DMS114 treated with DMSO at 0.1 percent for 48 hours (cell line): Measurements from ENCODE around the gene PLEKHM3.
"Not testable (repeated sequence)": the region's sequence is repeated elsewhere in the genome, so short reads cannot be mapped to it uniquely, and the experiment has no call there.

Experiments used
- DNase-seq: peaks from one replicate; lab custom pipeline; 2025; ENCODE audit not compliant: unreplicated experiment; lab: John Stamatoyannopoulos, UW

Gene PLEKHM3

DNA sequence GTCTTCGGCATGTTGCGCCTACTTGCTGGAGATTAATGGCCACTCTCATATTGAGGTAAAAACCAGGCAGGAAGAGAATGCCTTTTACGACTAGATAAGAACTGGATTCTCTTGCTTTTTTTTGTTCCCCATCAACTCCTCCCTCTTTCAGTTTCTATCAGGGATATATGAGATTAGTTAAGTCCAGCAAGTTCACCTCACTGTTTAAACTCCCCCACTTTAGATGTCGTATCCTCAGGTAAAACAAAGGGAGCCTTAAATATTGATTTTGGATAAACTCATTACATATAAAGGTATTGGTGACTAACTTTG is 98.4 kb downstream of the PLEKHM3 start:
- DNase-seq, result no peak

DNA sequence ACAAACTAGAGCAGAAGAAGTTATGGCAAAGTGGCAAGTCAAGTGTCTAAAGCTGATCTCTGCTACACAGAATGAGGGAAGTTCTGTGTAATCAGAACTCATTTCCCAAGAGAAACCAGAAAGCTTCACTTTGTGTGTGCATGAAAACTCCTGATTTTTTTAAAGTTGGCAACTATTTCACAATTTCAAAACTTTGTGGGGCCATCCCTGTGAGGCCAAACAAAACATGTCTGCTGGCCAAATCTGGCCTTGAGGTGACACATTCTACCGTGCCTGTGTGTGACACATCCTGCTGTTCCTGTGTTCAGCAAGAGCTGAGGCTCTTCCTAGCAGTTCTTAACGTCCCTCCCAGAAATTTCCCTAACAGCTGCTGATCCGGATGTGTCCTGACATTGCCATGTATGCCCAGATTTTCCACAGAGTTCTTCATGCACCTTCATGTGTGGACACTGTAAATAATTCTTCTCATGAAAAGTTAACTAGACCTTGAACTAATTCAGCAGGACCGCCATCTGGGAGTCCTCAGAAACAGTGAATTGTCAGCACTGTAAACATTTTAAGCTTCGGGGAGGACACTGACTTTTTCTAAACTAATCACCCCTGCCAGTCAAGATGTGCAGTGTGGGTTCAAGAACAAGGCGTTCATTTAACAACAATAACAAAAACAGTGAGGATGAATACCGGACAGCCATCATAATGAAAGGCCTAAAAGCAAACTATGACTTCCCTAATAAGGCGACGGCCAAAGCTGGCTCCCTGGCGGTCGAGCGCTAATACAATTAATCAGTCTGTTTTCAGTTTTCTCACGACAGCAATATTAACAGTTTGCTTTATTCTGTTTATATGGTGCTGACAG is 99.0 kb downstream of the PLEKHM3 start:
- no peak for DNase-seq

DNA sequence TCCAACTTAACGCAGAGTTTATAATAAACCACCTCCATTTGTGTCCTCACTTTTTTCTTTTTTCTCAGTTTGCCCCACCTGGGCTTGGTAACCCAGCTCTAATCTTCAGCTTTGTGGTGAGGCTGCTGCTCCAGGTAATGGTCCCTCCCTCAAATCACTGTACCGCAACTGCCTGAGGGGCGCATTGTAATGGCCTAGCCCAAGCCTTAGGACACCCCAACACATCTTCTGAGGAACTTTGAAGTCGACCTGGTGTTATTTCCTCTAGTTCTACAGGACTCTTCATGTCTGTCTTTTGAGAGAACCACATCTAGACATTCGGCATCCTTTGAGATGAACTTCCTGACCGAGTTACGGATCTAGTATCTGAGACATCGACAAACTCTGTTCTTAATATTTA is 99.7 kb downstream of the PLEKHM3 start:
- DNase-seq, result no peak

DNA sequence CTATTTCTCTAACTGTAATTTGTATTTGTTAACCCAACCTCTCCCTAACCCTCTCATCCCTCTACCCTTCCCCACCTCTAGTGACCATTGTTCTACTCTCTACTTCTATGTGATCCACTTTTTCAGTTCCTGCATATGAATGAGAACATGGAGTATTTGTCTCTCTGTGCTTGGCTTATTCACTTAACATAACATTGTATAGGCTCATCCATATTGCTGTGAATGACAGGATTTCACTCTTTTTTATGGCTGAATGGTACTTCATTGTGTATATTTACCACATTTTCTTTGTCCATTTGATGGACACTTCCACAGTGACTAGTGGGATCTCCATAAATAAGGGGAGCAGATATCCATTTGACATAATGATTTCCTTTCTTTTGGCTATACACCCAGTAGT is 103.7 kb downstream of the PLEKHM3 start:
- no peak for DNase-seq

DNA sequence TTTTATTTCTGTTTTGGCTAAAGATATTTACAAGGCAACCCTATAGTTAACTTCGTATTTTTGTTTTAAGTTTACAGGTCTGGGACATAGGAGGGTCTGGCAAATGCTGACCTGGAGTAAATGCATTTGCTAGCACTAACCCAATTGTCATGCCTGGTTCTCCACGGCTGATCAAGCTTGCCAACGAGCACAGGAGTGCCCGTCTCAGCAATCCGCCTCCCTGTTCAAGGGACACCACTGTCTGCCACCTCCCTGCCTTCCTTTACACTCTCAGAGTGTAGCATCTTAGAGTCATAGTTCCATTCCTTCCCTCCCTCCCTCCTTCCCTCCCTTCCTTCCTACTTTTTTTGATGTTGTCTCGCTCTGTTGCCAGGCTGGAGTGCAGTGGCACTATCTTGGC is 104.6 kb downstream of the PLEKHM3 start:
- no peak for DNase-seq

DNA sequence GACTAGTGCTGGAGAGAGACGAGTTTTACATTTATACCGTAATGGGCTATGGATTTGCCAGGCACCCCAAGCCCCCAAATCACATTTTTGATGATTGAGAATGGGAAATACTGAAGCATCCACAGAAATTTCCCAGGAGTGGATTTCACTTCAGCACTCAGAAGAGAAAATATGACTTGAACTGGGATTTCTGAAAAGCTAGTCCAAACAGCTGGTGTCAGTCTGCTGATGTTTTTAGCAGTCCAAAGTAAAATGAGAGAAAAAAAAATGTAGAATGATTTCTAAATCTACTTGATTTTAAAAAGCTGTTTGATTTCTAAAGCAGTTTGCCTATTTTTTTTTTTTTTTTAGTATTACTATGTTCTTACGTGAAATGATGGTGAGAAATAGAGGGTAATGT is 105.0 kb downstream of the PLEKHM3 start:
- DNase-seq, result no peak

DNA sequence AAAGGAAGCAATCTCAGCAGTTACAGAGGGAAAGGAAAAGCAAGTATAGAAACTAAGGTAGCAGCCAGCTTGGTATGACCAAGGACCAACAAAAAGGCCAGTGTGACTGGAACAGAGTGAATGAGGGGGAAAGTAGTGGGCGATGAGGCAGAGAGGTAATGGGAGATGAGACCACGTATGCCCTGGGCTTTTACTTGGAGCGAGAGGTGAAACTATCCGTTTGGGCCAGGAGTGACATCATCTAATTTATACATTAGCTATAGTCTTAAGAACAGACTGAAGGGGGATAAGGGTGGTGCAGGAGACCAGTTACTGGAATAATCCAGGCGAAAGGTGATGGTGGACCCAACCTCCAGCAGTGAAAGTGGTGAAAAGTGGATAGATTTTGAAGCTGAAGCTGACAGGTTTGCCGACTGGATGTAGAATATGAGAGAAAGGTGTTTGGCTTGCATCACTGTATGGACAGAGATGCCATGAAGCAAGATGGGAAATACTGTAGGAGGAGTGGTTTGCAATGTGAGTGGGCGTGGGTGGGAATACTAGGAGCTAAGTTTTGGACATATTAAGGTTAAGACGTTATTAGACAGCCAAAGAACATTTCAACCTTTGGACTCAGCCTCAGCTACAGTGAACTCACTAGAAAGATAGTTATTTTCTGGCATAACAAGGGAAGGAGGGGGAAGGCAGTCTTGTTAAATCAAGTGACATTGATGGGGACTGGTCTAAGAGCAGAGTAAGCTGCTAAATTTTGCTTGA is 106.0 kb downstream of the PLEKHM3 start:
- no peak for DNase-seq

DNA sequence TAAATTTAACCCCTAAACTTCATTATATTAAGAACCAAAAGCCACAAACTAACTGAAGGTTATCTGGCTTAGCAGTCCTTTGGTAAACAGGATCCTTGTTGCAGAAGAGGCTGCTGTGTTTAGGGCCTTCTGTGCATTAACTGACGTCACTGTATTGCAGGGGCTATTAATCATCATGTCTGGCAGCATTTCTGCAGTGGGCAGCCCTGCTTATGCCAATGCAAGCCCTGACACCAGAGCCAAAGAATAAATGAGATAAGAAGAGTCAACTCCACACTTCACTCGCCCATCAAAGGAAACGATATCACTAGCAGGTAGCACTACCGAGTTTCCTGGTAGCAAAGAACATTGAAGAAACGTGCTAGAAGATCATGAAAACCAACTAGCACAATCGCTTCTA is 110.6 kb downstream of the PLEKHM3 start:
- DNase-seq, result no peak

DNA sequence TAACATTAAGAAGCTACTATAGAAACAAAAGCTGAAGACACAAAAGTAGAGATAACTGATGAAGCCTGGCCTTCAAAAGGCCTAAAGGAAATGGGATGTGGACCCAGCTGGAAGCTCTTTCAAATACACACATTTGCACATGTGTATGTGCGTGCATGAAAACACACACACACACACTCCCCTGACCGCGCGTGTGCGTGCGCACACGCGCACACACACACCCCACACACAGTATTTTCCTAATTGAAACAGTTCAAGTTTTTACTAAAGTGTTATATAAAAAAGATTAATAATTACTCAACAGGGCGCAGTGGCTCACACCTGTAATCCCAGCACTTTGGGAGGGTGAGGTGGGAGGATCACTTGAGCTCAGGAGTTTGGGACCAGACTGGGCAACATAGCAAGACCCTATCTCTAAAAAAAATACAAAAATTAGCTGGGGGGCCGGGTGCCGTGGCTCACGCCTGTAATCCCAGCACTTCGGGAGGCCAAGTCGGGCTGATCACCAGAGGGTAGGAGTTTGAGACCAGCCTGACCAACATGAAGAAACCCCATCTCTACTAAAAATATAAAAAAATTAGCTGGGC is 111.5 kb downstream of the PLEKHM3 start:
- no peak for DNase-seq

DNA sequence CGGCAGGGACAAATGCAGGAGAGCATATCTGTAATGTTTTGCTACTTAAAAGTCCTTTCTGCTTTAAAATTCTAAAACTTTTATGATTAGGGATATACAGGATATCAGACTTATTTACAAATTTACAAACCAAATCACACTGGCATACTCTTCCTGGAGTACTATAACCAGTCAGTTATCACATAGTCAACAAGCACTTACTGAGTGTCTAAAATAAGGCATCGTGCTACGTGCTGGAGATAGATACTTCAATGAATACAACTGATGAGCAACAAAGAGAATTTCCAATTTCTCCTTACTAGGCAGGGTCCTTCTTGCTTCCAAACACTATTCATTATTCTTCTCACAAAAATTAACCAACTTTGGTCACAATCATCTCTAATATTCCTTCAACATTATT is 113.5 kb downstream of the PLEKHM3 start:
- DNase-seq, result no peak

DNA sequence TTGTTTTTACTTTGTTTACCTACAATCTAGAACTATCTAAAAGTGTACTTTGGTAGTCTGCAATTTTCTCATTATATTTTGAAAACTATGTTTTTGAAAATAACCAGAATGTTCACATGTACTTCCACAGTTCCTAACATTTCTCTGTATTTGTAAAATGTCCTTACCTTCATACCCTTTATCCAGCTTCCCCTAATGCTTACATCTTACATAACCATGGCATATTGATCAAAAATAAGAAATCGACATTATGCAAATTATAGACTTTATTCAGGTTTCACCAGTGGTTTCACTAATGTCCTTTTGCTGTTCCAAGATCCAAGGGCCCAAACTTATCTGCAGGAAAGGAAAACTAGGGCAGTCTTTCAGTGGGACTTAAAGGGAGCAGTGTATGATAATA is 114.1 kb downstream of the PLEKHM3 start:
- no peak for DNase-seq

DNA sequence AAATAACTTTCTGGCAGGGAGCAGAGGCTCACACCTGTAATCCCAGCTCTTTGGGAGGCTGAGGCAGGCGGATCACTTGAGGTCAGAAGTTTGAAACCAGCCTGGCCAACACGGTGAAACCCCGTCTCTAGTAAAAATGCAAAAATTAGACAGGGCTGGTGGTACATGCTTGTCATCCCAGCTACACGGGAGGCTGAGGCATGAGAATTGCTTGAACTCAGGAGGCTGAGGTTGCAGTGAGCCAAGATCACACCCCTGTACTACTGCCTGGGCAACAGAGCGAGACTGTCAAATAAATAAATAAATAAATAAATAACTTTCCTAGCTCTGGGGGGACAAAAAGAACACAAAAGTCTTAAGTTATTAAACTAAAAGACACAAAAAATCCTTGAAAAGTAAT is 118.8 kb downstream of the PLEKHM3 start:
- DNase-seq, result not testable (repeated sequence)

DNA sequence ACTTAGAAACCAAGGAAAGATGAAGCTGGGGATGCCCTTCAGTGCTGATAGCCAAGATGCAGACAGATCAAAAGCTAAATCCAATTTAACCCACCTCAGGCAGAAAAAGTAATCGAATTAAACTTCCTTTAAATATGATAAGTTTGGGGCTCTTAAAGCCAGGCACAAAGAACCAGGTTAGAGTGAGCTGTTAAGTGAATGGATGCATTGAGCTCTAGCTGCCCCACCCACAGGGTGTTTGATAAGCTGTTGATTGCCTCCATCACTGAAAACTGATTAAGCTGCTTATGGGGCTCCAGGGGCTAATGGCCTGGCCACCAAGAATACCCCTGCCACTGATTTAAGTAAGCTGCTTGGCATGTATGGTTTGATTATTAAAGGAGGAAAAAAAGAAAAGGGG is 119.8 kb downstream of the PLEKHM3 start:
- DNase-seq, result no peak

DNA sequence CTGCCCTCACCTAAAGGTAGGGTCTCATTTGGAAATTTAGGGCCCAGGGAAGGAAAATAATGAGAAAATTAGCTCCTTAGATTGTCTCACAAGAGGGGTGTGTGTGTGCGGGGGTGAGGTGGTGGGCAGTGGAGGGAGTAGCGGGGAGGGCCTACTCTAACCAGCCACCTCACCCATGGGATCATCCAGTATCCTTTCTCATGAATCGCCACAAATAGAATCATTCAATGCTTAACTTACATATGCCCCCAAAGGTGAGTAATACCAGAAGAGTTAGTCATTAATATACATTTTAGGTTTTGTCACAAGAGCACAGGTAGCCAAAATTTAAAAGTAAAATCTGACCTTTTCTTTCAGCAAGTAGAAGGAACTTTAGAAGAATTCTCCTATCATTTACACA is 122.1 kb downstream of the PLEKHM3 start:
- DNase-seq, result no peak

DNA sequence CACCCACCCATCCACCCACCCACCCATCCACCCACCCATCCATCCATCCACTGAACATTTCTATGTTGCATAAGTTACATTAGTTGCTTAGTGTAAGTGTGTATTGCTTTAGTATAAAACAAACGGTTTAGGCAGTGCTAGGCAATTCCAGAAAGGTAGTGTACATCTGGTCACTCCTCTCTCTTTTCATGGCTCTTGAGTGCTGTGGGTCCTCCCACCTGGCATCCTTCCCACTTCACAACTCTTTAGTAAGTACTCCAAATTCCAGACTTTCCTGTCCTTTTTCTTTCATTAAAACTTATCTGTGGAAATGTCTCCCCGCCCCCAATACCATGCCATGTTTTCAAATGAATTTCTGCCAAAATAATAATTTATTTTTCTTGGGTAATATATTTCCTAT is 122.5 kb downstream of the PLEKHM3 start:
- DNase-seq, result no peak

DNA sequence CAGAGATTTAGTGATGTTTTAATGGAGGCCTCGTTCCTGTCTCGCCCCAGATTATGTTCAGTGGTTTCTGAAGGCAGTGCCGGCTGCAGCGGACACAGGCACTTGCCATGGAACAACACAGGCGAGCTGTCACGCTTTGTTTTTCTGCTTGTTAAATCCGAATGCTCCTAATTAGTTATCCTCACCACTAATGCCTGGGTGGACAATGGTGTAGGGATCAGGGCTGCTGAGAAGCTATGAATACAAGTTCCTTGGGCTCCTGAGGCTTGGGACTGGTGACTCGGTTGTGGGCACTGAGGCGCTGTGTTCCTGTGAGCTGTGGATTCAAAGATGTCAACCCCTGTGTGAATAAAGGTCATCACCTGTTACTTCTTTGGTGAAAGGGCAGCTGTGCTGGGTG is 123.5 kb downstream of the PLEKHM3 start:
- no peak for DNase-seq

DNA sequence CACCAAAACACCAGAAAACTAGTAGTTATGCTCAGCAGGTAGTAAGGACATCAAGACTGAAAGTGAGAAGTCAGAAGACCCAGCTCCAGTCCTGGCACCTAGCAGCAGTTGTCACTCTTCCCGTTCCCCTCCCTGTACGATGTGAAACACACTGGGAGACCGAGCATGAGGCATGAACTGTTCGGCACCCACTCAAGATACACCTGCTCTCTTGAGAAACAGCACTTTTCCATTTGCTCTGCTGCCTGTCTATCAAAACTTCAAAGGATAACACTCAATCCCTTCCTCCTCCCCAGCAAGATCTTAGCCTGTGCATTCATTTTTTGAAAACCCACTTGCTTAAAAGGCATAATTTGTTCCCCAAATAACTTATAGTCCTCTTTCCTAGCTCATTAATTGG is 123.9 kb downstream of the PLEKHM3 start:
- no peak for DNase-seq

DNA sequence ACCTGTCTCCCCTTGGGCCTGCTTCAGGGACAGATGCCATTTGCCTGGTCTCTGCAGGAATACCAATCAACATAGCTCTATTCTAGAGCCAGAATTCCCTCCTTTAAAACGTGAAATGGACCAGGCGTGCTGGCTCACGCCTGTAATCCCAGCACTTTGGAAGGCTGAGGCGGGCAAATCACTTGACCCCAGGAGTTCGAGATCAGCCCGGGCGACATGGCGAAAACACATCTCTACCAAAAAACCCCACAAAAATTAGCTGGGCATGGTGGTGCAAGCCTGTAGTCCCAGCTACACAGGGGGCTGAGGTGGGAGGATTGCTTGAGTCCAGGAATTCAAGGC is 127.0 kb downstream of the PLEKHM3 start:
- no peak for DNase-seq

DNA sequence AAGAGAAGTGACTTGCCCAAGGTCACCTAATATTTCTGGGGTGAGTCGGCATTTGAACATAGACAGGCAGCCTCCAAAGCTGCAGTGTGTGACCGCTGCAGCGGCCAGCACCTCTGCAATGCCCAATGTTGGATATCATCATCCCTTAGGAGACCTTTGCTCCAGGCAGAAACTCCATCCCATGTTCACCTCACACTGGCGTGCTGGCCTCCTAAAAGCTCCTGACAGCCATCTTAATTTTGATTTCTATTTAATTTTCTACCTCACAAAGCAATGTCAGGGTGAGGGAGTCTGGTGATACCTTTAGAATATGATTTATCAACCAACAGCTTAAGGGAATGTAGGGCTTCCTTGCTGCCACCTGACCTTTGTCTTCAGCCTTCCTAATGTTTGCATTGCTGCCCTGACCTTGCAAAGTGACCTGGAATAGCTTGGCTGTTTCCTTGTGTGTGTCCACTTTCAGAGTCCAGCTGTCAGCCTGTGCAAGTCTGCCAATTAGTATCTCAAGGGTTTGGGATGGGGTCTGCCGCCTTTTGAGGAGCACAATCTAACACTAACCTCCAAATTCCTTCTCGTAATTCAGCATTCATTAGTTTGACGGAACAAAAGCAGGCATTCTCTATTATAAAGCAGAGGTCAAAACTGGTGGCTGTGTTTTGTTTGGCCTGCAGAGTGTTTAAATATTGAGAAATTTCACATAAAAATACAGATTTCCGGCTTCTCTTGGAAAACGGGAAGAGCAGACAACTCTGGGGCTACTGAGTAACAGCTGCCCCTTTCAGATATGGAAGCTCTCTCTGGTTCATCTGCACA is 127.6 kb downstream of the PLEKHM3 start:
- DNase-seq, result no peak

DNA sequence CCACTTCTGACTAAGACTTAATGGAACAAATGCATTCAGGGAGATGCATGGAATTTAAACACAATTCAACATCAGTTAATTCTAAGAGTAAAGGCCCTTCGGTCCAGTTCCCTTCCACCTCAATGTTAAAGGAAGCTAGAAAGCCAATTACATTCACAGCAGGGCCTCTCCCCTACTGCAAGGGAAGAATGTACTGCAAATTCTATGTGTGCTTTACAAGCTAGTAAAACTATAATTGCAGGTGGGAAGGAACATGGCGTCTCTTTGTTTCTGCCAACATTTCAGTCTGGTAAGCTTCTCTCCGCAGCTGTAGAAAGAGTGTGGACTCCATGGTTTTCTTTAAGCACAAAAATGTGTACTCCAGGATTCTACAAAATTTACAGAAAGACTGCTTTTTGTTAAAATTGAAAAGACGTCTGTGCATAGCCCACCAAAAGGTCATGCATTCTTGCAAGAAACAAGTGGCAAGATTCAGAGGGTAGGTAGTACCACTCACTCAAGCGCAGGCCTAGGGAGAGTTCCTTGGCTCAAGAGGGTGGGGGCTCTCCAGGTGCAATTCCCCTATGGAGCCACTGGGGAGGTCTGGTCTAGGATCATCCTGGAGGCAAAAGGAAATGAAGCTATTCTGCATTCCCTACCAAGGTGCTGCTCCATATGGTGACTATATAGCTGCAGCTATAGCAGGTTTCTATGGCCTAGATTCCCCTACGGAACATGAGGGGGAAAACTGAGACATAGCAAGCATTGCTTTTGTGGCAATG is 128.6 kb downstream of the PLEKHM3 start:
- no peak for DNase-seq
